NT2/D1 (cell line): Measurements from ENCODE around the gene FRMD5.

Source experiments
- SUZ12 ChIP-seq: IDR thresholded peaks from 2 replicates; pipeline ENCODE4 v1.6.1; 2011; ENCODE audit not compliant: insufficient read length, insufficient read depth; ENCODE audit errors: extremely low read depth
- YY1 ChIP-seq: IDR thresholded peaks from 2 replicates; pipeline ENCODE4 v1.6.1; 2011; ENCODE audit not compliant: insufficient read length, insufficient read depth
- ZNF274 ChIP-seq: IDR thresholded peaks from 2 replicates; pipeline ENCODE4 v1.6.1; 2011; ENCODE audit warnings: mild to moderate bottlenecking, low read depth, low read length

GRCh38 chr15:43974852-43975251 is 220.2 kb downstream of the FRMD5 start:
- TF ChIP-seq YY1 (no peak), ZNF274 (no peak), SUZ12 (no peak)
